K562 (cell line): ENCODE data around the gene LRP2BP. TPM values are rescaled to one million over a fixed set of nuclear protein-coding genes. Genes with fewer than 3 reads are reported as not detected.

Experiments
- ATF1 ChIP-seq, 2 experiments: fragments of 450-650 bp in 1 of 2; IDR thresholded peaks; 2 replicates each; pipeline ENCODE4 v1.6.1; 2016; ENCODE audit warnings: missing compliant biosample characterization in 1 of 2, missing genetic modification characterization in 1 of 2
- DACH1 ChIP-seq: fragments of 450-650 bp; IDR thresholded peaks from 2 replicates; pipeline ENCODE4 v1.6.1; 2018; ENCODE audit not compliant: partially characterized antibody
- DLX4 ChIP-seq: fragments of 250-450 bp; sonication (Bioruptor Pico); IDR thresholded peaks from 2 replicates; pipeline ENCODE4 v1.6.1; 2021; ENCODE audit warnings: mild to moderate bottlenecking
- EWSR1 ChIP-seq: fragments of 450-650 bp; IDR thresholded peaks from 2 replicates; pipeline ENCODE4 v1.6.1; 2018; ENCODE audit warnings: borderline replicate concordance, mild to moderate bottlenecking, low read depth, moderate library complexity; ENCODE audit not compliant: partially characterized antibody
- FOXA1 ChIP-seq: fragments of 450-650 bp; IDR thresholded peaks from 2 replicates; pipeline ENCODE4 v1.6.1; 2016; ENCODE audit warnings: mild to moderate bottlenecking, borderline replicate concordance
- HNRNPH1 ChIP-seq: fragments of 200-400 bp; formaldehyde crosslinking; optimal IDR thresholded peaks from 2 replicates; pipeline ENCODE3; 2017; ENCODE audit warnings: low read depth, mild to moderate bottlenecking, low read length, moderate library complexity
- MCM3 ChIP-seq: fragments of 450-650 bp; IDR thresholded peaks from 2 replicates; pipeline ENCODE4 v1.6.1; 2016
- RBM39 ChIP-seq: fragments of 200-400 bp; formaldehyde crosslinking; optimal IDR thresholded peaks from 2 replicates; pipeline ENCODE3; 2018; ENCODE audit warnings: low read depth, low read length
- RFX1 ChIP-seq: fragments of 450-650 bp; IDR thresholded peaks from 2 replicates; pipeline ENCODE4 v1.6.1; 2016; ENCODE audit warnings: mild to moderate bottlenecking, moderate library complexity
- TSHZ1 ChIP-seq: fragments of 250-450 bp; sonication (Bioruptor Pico); IDR thresholded peaks from 2 replicates; pipeline ENCODE4 v1.4.0; 2020; ENCODE audit warnings: mild to moderate bottlenecking, moderate library complexity
- ZFPM2 ChIP-seq: fragments of 250-450 bp; sonication (Bioruptor Pico); IDR thresholded peaks from 2 replicates; pipeline ENCODE4 v1.5.1; 2022; ENCODE audit warnings: mild to moderate bottlenecking
- ZNF174 ChIP-seq: fragments of 250-450 bp; sonication (Bioruptor Pico); IDR thresholded peaks from 2 replicates; pipeline ENCODE4 v1.4.0; 2020; ENCODE audit warnings: mild to moderate bottlenecking
- ZNF224 ChIP-seq: sonication (generic); formaldehyde crosslinking; IDR thresholded peaks from 2 replicates; pipeline ENCODE4 v1.8.0; 2022; ENCODE audit warnings: mild to moderate bottlenecking, missing genetic modification reagents
- ZNF239 ChIP-seq: fragments of 250-450 bp; sonication (Bioruptor Pico); IDR thresholded peaks from 2 replicates; pipeline ENCODE4 v1.4.0; 2020; ENCODE audit warnings: mild to moderate bottlenecking
- ZNF280A ChIP-seq: fragments of 450-650 bp; IDR thresholded peaks from 2 replicates; pipeline ENCODE4 v1.6.1; 2018; ENCODE audit warnings: mild to moderate bottlenecking, low read depth; ENCODE audit not compliant: partially characterized antibody
- ZNF57 ChIP-seq: fragments of 450-650 bp; formaldehyde crosslinking; IDR thresholded peaks from 2 replicates; pipeline ENCODE4 v1.4.0; 2020; ENCODE audit warnings: mild to moderate bottlenecking, moderate library complexity
- ZNF584 ChIP-seq: fragments of 200-800 bp; sonication (Bioruptor generic); IDR thresholded peaks from 2 replicates; pipeline ENCODE4 v1.6.1; 2016; ENCODE audit warnings: low read depth, mild to moderate bottlenecking, missing genetic modification characterization, missing compliant biosample characterization
- ZNF699 ChIP-seq: fragments of 250-450 bp; sonication (Bioruptor Pico); IDR thresholded peaks from 2 replicates; pipeline ENCODE4 v1.8.0; 2021; ENCODE audit warnings: mild to moderate bottlenecking, moderate library complexity; ENCODE audit not compliant: insufficient replicate concordance
- polyA plus RNA-seq, 8 experiments: library from polyadenylated mRNA; depleted of rRNA in 4 of 8; stranded (reverse) in 5 of 8; unstranded in 3 of 8; fragments of >200 nt; fragmentation: Nextera tagmentation in 2 of 8; fragmentation: Illumina TruSeq in 1 of 8; extraction: Ambion mirVana in 2 of 8; extraction: Trizol in 1 of 8; gene quantifications; 2 replicates each; pipeline versions ENCODE4 v1.2.1 to v1.2.3, GENCODE V29; 2011 to 2014; ENCODE audit warnings: inconsistent platforms in 1 of 8, missing spikeins in 1 of 8
- total RNA-seq, 7 experiments: library from RNA; depleted of rRNA in 6 of 7; stranded (reverse); fragments of >200 nt in 6 of 7; fragmentation: Illumina TruSeq in 2 of 7; extraction: Trizol in 2 of 7; gene quantifications; 2 replicates each; pipeline versions ENCODE4 v1.2.1 to v1.2.3, GENCODE V29; 2011 to 2021; ENCODE audit warnings: low replicate concordance in 1 of 7
- TF ChIP-seq, protein P1 (sequence below): sonication (generic); formaldehyde crosslinking; IDR thresholded peaks from 2 replicates; pipeline ENCODE4 v1.5.0; 2020; ENCODE audit warnings: missing genetic modification reagents
- TF ChIP-seq, protein P2 (sequence below): fragments of 450-650 bp; IDR thresholded peaks from 2 replicates; pipeline ENCODE4 v1.6.1; 2016; ENCODE audit warnings: mild to moderate bottlenecking

The LRP2BP gene
- total and polyA plus RNA-seq, 9 of the 15 experiments (the other 6 are each of a cell fraction or from before 2014, with no cell fraction given) = 0.42 to 2.1 (median 0.62) TPM

- TF ChIP-seq TSHZ1 (CRISPR knock-in tag) (no peak), ZNF584 (CRISPR knock-in tag) (no peak), DACH1 (no peak), ZFPM2 (CRISPR knock-in tag) (0 out of 2 replicates have a peak, but pooled peaks have one; percentile 48), MCM3 (no peak), RBM39 (no peak), ZNF699 (CRISPR knock-in tag) (no peak), RFX1 (no peak), ATF1 (CRISPR knock-in tag; IDR thresholded peaks at IDR 0.05) (peak; percentile 40), ATF1 (tag; IDR thresholded peaks at IDR 0.05) (peak; percentile 98), ZNF57 (CRISPR knock-in tag) (no peak), ZNF224 (peak; percentile 73), EWSR1 (no peak), ZNF174 (CRISPR knock-in tag) (no peak), DLX4 (CRISPR knock-in tag) (no peak), ZNF239 (CRISPR knock-in tag) (no peak), ZNF280A (no peak), FOXA1 (no peak), HNRNPH1 (no peak)
- TF ChIP-seq, protein P1, sequence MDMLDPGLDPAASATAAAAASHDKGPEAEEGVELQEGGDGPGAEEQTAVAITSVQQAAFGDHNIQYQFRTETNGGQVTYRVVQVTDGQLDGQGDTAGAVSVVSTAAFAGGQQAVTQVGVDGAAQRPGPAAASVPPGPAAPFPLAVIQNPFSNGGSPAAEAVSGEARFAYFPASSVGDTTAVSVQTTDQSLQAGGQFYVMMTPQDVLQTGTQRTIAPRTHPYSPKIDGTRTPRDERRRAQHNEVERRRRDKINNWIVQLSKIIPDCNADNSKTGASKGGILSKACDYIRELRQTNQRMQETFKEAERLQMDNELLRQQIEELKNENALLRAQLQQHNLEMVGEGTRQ (CRISPR knock-in tag) = peak; percentile 50; the same call in 1 of the 2 replicates
- TF ChIP-seq, protein P2, sequence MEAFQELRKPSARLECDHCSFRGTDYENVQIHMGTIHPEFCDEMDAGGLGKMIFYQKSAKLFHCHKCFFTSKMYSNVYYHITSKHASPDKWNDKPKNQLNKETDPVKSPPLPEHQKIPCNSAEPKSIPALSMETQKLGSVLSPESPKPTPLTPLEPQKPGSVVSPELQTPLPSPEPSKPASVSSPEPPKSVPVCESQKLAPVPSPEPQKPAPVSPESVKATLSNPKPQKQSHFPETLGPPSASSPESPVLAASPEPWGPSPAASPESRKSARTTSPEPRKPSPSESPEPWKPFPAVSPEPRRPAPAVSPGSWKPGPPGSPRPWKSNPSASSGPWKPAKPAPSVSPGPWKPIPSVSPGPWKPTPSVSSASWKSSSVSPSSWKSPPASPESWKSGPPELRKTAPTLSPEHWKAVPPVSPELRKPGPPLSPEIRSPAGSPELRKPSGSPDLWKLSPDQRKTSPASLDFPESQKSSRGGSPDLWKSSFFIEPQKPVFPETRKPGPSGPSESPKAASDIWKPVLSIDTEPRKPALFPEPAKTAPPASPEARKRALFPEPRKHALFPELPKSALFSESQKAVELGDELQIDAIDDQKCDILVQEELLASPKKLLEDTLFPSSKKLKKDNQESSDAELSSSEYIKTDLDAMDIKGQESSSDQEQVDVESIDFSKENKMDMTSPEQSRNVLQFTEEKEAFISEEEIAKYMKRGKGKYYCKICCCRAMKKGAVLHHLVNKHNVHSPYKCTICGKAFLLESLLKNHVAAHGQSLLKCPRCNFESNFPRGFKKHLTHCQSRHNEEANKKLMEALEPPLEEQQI = no peak
These were observed 416 bp upstream of the LRP2BP start (continued) for GRCh38 chr4:185395956-185396723.
